Right ventricle myocardium inferior (tissue), 1 donor: ENCODE results near the gene UCP3. TPM values are rescaled to one million over a fixed set of nuclear protein-coding genes. Genes with fewer than 3 reads are reported as not detected.

Source experiments
- ATAC-seq: fragments of 200-7000 bp; cut with Tn5 transposase; one replicate; pipeline ENCODE4 v1.9.1; 2020; ENCODE audit warnings: mild to moderate bottlenecking, moderate library complexity
- DNase-seq: peaks from one replicate; pipeline ENCODE4 v3.0.0; 2021; ENCODE audit errors: missing footprints
- intact Hi-C: fragments of 100-400 bp; cut with DNase I; formaldehyde crosslinking; loops from one replicate; pipeline ENCODE4 v1.11.0; 2022
- total RNA-seq: library from RNA; stranded (reverse); fragmentation: NEBNext Ultra II Directional; extraction: Animal tissue kit (Norgen Biotek cat#: 25700); gene quantifications from one replicate; pipeline ENCODE4 v1.2.1, GENCODE V29; 2021
- donor health status: DM: no; HTN: yes; CAD: no; lungs with severe emphysema.

Gene UCP3
- total RNA-seq, 1 donor from 2014 or later: 13.1 TPM

DNA sequence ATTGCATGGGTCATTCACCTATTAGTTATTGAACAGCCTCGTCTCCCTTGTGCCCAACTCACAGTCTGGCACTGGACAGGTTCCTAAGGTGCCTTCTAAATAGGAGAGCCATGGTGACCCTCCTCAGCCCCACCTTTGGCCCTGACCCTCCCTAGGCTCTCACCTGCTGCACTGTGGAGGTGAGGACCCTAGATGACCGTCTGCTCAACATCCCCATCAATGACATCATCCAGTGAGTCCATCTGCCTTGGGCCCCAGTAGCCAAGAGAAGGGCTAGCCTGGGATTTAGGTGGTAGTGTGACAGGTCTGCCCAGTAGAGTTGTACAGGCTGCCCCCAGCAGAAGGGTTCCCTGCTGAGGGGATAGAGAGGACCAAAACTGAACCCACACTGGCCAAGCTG lies 39.8 kb downstream of the UCP3 start:
- no peak for ATAC-seq
- intact Hi-C loops: no loop called here
- DNase-seq: no peak

DNA sequence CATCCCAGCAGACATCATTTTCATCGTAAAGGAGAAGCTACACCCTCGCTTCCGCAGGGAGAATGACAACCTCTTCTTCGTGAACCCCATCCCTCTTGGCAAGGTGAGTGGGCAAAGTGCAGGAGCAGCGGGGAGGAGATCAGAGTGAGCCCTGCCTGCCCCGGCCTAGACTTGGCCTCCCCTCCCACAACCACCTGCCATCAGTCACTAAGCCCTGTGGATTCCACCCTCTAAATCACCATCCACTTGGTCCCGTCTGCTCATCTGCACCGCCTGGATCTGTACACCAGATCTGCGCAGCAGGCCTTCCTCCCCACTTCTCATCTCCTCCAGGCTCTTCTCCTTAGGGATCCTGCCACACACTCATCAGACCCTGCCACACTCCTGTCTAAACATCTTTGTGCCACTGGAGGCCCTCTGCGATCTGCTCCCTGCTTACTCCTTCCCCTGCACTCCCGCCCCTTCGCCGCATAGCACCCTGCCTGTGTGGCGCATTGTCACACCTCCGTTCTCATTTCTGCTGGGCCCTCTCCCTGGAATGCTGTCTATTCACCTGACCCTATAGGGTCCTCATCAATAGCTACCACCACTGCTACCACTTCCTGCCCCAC lies 40.4 kb downstream of the UCP3 start:
- intact Hi-C loops: no loop called here
- DNase-seq: no peak

DNA sequence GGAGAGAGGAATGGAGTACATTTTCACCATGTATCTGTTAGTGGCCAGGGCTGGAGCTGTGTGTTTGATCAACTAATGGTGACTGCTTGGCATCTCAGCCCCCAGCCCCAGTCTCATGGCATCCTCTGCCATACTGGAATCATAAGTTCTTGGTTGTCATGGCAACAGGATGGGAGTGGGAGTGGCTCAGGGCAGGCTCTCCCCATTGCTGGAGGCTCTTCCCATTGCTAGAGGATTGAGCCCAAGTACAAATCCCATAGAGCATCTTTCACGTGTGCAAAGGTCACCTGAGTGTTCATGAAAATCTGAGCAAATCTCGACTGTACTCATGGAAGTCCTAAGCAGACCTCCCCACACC lies 43.1 kb downstream of the UCP3 start:
- intact Hi-C loops: no loop called here
- ATAC-seq: no peak
- no peak for DNase-seq

More for the DNA sequence above, 40.4 kb downstream of the UCP3 start:
- no peak for ATAC-seq

- intact Hi-C loops: no loop called here
- DNase-seq: no peak
- ATAC-seq: no peak
These were observed 43.7 kb downstream of the UCP3 start for GRCh38 chr11:73965076-73965763.

DNA sequence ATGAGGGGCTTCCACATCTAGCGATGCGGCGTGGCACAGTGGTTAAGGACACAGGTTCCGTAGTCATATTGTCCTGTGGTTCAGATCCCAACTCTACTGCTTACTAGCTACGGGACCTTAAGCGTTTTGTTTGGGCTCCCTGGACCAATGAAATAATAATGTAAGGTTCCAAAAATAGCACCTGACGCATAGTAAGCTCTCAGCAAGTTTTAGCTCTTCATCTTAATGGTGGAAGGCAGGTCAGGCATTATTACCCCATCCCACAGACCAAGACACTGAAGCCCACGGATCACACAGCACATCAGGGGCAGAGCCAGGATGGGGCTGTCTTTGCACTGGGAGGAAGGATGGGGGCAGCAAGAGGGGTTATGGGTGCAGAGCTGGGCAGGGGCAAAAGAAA lies 45.0 kb downstream of the UCP3 start:
- intact Hi-C loops: loop anchor here (5.0 kb wide), 3 partner anchors 53 to 483 kb away; no protein-coding TSS in a partner anchor
- ATAC-seq (no peak), DNase-seq (no peak)

DNA sequence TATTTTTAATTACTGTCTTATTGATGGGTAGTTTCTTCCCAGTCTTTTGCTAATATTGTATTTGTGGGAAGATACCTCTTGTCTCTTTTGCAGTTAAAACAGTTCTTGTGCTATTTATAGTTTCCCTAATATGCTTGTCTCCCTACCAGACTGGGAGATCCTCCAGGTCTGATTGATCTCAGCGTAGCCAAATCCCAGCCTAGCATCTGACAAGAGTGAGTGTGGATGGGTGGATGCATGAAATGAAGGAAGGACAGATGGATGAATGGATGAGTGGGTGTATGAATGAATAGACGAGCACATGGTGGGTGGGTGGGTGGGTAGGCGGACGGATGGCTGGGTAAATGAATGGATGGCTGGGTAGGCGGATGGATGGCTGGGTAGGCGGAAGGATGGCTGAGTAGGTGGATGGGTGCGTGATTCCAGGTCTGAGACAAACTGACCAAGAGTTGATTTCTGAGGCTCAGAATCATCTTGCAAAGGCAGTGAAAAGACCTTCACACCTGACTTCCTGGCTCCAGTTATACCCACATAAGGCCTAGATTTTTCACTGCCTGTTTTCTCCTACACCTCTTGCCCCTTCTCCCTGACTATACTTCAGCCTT lies 46.7 kb downstream of the UCP3 start:
- no peak for DNase-seq
- no peak for ATAC-seq
- intact Hi-C loops: loop anchor here (5.0 kb wide), 3 partner anchors 55 to 485 kb away; no protein-coding TSS in a partner anchor

DNA sequence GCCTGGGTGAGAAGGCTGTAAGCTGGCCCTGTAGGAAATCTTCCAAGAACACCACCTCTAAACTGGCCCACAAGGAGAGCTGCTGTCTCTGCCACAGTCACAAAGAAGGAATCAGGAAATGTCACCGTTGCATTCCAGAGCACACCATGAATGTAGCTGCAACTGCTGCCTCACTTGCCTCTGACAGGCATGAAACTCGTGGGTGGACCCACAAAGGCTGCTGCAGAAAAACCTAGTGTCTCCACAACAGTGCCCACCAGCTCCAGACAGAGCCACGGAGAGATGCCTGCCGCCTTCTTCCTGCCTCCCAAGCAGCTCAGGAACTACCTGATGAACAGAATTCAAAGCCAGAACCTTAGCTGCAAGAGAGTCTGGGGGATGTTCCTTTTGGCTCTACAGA lies 47.6 kb downstream of the UCP3 start:
- DNase-seq (no peak), ATAC-seq (no peak)
- intact Hi-C loops: loop anchor here (5.0 kb wide), 3 partner anchors 56 to 486 kb away; no protein-coding TSS in a partner anchor

- no peak for ATAC-seq
- no peak for DNase-seq
- intact Hi-C loops: no loop called here
These were observed 50.3 kb downstream of the UCP3 start for GRCh38 chr11:73958521-73959141.

DNA sequence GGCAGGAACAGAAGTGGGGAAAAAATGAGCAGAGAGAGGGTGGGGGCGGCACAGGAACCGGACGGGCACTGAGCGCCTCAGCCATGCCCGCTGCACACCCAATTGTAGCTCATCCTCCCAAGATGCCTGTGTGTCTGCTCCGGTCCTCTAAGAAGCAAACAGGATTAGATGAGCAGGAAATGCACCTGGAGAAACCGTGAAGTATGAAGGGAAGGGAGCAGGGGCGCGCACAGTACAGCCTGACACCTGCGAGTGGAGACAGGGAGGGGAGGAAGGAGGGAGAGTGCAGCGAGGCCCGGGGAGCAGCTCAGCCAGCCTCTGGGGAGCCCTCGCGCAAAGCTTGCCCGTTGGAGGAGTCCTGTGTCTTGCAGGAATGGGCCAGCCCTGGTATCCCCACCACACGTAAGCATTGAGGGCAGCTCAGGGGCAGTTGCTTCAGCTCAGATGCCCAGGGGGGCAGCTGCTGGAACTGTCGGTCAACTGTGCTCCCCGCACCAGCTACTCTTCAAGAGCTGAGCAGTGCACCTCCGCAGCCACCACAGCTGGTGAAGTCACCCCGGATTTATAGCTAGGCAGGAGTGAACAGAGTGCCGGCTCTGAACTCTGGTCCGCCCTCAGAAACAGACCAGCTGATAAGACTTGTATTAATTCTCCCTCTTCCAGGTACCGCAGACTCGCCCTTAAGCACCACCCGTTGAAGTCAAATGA lies 51.1 kb downstream of the UCP3 start:
- intact Hi-C loops: no loop called here
- DNase-seq (no peak), ATAC-seq (no peak)

DNA sequence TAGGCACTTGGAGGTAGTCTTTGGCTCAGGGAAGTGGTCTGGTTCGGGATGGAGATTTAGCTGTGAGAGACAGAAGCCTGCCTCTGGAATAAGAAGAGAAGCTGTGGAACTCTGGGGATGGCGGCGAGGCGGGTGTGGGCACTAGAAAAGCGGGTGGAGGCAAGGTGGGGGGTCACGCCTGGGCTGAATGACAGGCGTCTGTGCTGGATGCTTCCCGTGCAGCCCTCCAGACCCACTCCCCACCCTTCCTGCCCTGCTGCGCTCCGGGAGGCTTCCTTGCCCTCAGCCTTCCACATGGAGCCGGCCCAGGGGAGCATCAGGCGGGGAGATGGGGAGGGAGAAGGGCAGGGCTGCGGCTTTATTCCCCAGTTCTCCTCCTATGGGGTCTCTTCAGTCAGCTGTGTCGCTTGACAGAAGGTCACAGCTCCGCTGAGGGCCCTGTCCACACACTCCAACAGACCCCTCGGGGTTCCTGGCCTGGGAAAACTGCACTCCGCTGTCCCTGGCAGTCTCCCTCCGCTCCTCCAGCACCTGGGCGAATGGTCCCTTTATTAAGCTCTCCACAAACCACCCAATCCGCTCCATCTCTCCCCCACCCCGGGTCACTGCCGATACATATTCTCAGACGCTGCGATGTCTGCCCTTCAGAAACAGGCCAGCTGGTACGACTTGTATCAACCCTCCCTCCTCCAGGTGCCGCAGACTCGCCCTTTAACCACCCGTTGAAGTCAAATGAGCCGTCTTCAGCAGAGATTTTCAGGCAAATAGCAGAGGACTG lies 51.8 kb downstream of the UCP3 start:
- ATAC-seq (no peak), DNase-seq (no peak)
- intact Hi-C loops: no loop called here

DNA sequence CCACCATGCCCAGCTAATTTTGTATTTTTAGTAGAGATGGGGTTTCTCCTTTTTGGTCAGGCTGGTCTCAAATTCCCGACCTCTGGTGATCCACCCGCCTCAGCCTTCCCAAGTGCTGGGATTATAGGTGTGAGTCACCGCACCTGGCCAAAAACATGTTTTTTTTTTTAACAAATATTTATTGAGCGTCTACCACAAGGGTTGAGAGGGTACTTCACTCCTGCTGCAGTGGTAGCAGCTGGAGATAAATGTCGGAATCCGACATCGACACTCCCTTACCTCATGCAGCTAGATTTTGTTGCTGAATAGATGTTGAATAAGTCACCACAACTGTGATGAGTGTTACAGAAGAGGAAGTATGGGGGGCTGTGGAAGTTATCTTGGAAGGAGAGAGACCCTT lies 57.1 kb downstream of the UCP3 start:
- ATAC-seq: no peak
- no peak for DNase-seq
- intact Hi-C loops: no loop called here

DNA sequence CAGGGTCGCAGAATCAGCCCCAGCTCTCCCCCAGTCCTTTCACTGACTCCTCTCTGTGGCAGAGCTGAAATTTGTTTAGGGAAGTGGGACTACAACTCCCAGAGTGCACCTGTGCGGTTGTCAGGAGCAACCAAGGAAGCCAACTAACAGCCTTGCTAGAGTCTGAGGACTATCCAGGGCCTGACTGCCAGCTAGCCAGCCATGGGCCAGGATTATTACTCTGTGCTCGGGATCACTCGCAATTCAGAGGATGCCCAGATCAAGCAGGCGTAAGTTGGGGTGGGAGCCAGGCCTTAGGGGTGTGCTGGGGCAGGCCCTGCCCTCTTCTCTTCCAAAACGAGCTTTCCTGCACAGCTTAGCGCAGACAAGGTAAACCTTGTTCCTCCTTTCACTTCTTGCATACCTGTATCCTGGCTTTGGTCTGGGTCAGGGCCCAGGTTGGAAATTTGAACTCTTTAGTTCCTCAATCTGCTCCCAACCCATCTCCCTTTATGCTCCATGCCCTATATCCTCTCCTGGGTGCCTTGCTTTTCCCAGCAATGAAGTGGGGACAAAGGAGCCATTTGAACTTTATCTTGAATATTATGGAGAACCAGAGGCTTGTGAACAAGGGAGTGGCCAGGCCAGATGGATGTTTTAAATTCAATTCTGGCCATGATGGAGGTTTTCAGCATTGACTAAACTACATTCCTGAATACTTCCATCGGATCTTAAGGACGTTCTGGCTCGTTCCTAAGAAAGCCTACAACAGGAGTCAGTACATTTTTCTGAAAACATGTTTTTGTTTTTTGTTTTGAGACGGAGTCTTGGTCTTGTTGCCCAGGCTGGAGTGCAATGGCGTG lies 57.8 kb downstream of the UCP3 start, which contains the start of gene DNAJB13:
DNAJB13 (plus strand) TSS at position 158 of the 842 bp plus-strand sequence; CDS start at position 202, 44 bp downstream.
- DNase-seq (no peak), ATAC-seq (no peak)
- intact Hi-C loops: no loop called here

Other genes with a start within 250 kb of the UCP3 start
- gene RAB6A, start 248.0 kb downstream of the UCP3 start, total RNA-seq: 97.1 TPM
- 45.1 TPM for gene MRPL48, start 221.2 kb downstream of the UCP3 start, total RNA-seq
- gene COA4, start 132.2 kb downstream of the UCP3 start, total RNA-seq: 51.2 TPM
- gene PAAF1, start 132.1 kb downstream of the UCP3 start, total RNA-seq: 10.7 TPM
- not detected for gene DNAJB13, start 58.1 kb downstream of the UCP3 start, total RNA-seq
- gene UCP2, start 26.2 kb downstream of the UCP3 start, total RNA-seq: 36.4 TPM
- 9.6 TPM for gene C2CD3, start 161.9 kb upstream of the UCP3 start, total RNA-seq
- gene PPME1, start 162.2 kb upstream of the UCP3 start, total RNA-seq: 34.6 TPM